RWPE1 (cell line): ENCODE results near the gene MICALL2.

ENCODE experiments used
- CTCF ChIA-PET: fragments of 350-600 bp; sonication (Branson Sonifier 250); formaldehyde crosslinking; extraction: SDS; loops from one replicate; lab custom pipeline; 2021; lab: Yijun Ruan, JAX
- POLR2A ChIA-PET: fragments of 400-600 bp; formaldehyde crosslinking; extraction: SDS; loops from one replicate; lab custom pipeline; 2020; ENCODE audit warnings: antibody characterized with exemption; ENCODE audit not compliant: low non-redundant PET; lab: Yijun Ruan, JAX
- DNase-seq: peaks from one replicate; pipeline ENCODE4 v3.0.0; 2012; ENCODE audit warnings: low spot score
- H3K27ac ChIP-seq: fragments of 450-650 bp; 2 replicates; pipeline ENCODE4 v1.5.1; 2017
- CTCF ChIP-seq: fragments of 450-650 bp; conservative IDR thresholded peaks from 2 replicates; pipeline ENCODE4 v1.5.1; 2017; ENCODE audit warnings: low read depth, mild to moderate bottlenecking

Gene MICALL2

GRCh38 chr7:1480670-1481069 is 21.4 kb upstream of the MICALL2 start:
- CTCF ChIA-PET: no interaction called here
- no peak for DNase-seq
- peak overlapping the region; percentile 13 for H3K27ac ChIP-seq
- no peak for TF ChIP-seq CTCF
- POLR2A ChIA-PET: no interaction called here

DNA sequence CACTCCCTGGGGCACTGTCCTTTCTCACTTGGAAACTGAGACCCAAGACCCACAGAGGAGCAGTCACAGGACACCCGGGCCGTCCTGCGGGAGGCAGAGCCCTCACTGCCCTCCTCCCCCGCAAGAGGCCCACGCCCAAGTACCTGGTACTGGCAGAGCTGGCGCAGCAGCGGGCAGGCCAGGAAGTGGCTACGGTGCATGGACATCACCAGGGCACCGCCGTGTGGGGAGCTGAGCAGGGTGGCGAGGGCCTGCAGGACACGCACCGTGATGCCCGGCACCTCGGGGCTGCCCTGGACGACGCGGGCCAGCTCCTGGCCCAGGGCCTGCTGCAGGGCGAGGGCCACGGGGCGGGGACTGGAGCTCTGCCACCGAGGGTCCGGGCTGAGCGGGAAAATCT is 20.0 kb upstream of the MICALL2 start:
- no peak for DNase-seq
- CTCF ChIA-PET: no interaction called here
- no peak for TF ChIP-seq CTCF
- POLR2A ChIA-PET: no interaction called here
- no peak overlapping the region for H3K27ac ChIP-seq

DNA sequence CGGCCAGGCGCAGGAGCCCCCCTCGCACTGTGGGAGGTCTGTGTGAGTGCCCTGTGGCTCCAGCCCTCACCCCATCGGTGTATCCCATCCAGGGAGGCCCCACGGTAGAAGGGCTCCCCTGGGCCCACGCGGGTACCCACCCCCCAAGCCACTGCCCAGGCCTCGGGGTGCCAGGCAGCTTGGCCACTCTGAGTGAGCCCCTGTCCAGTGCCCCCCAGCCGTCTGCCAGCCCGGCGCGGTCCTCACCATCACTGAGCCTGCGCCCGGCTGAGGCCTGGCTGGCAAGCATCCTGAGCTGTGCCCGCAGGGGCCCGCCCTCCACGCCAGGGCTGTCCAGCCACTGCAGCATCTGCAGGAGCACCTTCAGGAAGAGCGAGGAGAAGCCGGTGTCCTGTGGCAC is 19.2 kb upstream of the MICALL2 start:
- ChIA-PET CTCF (no interaction called here), POLR2A (no interaction called here)
- no peak for DNase-seq

GRCh38 chr7:1476859-1477258 is 17.6 kb upstream of the MICALL2 start:
- H3K27ac ChIP-seq: no peak overlapping the region
- no peak for DNase-seq
- TF ChIP-seq CTCF: no peak
- POLR2A ChIA-PET: no interaction called here
- CTCF ChIA-PET: interaction anchor here (1.5 kb wide), 1 partner anchor 16 kb away, joined by 4 read pairs; no protein-coding TSS in a partner anchor

More for the DNA sequence above, 19.2 kb upstream of the MICALL2 start:
- no peak for TF ChIP-seq CTCF
- no peak overlapping the region for H3K27ac ChIP-seq

GRCh38 chr7:1475991-1476390 is 16.7 kb upstream of the MICALL2 start:
- POLR2A ChIA-PET: no interaction called here
- no peak for DNase-seq
- no peak for TF ChIP-seq CTCF
- H3K27ac ChIP-seq: no peak overlapping the region; the same call in 1 of the 2 replicates
- CTCF ChIA-PET: interaction anchor here (1.2 to 1.5 kb wide), 2 partner anchors 15 to 293 kb away, joined by 4 to 5 read pairs; no protein-coding TSS in a partner anchor

DNA sequence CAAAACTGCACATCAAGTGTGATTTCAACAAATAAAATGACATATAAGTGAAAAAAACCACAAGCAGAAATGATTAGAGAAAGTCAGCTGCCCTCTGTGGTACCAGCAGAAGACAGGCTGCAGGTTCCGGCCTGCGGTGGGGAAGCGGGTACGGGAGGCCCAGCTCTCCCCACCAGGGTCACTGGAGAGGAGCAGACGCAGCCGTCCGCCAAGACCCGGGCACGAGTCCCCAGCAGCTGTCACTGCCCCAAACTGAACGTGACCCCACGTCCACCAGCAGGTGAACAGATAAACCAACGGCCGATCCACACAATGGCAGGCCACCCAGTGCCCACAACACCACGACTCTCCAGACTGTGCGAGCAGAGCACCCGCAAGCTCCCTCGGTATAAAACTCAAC is 16.1 kb upstream of the MICALL2 start:
- CTCF ChIA-PET: interaction anchor here (0.5 to 1.7 kb wide), 4 partner anchors 29 to 292 kb away, joined by 4 to 6 read pairs (median 5); no protein-coding TSS in a partner anchor
- POLR2A ChIA-PET: no interaction called here
- peak overlapping the region; percentile 59 for H3K27ac ChIP-seq
- TF ChIP-seq CTCF: no peak
- DNase-seq: no peak
